ENCODE measurements around the gene RIMBP2.
"Not testable (repeated sequence)": the region's sequence is repeated elsewhere in the genome, so short reads cannot be mapped to it uniquely, and the experiment has no call there.

Gene RIMBP2
- 0 to 0.08 (median 0) reads per million in 4 donors for total RNA-seq

DNA sequence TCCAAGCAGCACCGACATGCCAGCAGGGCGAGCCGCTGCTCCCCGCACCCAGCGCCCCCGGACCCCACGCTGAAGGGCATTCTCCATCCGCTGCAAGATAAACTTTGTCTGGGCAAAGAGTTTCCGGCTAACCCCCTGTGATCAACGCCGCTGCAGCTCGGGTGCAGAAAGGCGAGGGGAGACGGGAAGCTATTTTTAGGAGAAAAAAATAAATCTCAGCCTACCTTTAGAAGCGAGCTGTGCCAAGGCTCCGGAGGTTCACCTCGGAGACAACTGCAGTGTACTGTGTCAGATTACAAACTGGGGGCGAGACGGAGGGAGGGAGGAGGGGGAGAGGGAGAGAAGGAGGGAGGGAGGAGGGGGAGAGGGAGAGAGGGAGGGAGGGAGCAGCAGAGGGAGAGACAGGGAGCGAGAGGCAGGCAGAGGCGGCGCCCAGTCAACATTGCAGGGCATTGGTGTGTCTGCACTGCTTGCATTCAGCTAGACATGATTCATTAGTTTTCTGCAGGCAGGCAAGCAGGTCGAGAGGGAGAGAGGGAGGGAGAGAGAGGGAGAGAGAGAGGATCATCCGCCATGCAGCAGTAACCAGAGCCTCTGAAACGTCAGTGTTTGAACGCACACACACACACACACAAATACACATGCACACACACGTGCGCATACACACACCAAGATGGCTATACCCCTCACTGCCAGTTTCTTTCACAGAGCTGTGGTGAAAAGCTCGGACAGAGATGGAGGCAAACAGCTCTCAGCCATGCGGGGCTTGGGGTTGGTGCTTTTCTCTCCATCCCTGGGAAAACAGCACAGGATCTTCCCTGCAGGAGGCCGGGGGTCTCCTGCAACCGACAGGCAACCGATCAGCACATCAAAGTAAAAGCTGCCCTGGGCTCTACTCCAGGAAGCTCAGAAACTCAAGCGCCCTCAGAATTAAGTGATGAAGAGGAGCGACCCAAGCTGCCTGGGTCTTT is at the start of gene RIMBP2:
Gene RIMBP2 (minus strand): TSS at position 302 of the 971 bp plus-strand sequence. CDS start 237,286 bp downstream, outside the sequence.
- DNase-seq, result no peak

- peak in 2 of 5 donors; percentile 4 to 8 for DNase-seq
Measured at GRCh38 chr12:130765186-130765659, 49.1 kb upstream of the RIMBP2 start.

DNA sequence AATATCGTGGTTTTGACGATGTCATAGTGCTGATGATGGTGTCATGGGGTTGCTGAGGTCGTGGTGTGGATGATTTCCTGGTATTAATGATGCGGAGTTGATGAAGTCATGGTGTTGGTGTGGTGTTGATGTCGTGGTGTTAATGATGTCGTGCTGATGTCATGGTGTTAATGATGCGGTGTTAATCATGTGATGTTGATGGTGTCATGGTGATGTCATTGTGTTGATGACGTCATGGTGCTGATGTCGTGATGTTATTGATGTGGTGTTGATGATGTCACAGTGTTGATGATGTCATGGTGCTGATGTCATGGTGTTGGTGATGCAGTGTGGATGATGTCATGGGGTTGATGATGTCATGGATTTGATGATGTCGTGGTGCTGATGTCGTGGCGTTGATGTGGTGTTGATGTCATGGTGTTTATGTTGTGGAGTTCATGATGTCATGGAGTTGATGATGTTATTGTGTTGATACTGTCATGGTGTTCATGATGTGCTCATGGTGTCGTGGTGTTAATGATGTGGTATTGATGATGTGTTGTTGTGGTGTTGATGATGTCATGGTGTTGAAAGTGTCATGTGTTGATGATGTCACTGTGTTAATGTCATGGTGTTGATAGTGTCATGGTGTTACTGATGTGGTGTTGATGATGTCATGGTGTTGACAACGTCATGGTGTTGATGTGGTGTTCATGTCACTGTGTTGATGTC is 48.5 kb upstream of the RIMBP2 start:
- peak in 2 of 5 donors; percentile 29 to 33 for DNase-seq

DNA sequence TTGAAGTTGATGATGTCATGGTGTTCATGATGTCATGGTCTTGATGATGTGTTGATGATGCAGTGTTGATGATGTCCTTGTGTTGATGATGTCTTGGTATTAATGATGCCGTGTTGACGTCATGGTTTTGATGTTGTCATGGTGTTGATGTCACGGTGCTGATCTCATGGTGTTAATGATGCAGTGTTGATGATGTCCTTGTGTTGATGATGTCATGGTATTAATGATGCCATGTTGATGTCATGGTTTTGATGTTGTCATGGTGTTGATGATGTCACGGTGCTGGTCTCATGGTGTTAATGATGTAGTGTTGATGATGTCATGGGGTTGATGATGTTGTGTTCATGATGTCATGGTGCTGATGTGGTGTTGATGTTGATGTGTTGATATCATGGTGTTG is 48.0 kb upstream of the RIMBP2 start:
- DNase-seq, result peak in 1 of 5 donors; percentile 22

DNA sequence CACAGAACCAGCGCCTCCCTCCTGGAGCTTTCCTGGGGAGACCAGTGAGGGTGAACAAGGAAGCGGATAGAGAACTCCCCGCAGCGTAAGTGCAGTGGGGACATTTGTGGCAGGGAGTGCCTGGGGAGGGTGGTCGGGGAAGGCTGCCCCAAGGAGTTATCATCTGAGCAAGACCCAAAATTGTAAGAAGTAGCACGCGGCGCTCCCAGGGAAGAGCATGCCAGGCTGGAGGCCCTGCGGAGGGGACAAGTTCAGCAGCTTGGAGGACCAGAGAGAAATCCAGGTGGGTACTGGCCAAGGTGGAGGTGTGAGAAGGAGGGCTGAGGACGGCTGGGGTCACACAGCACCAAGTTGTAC is 46.2 kb upstream of the RIMBP2 start:
- no peak for DNase-seq

DNA sequence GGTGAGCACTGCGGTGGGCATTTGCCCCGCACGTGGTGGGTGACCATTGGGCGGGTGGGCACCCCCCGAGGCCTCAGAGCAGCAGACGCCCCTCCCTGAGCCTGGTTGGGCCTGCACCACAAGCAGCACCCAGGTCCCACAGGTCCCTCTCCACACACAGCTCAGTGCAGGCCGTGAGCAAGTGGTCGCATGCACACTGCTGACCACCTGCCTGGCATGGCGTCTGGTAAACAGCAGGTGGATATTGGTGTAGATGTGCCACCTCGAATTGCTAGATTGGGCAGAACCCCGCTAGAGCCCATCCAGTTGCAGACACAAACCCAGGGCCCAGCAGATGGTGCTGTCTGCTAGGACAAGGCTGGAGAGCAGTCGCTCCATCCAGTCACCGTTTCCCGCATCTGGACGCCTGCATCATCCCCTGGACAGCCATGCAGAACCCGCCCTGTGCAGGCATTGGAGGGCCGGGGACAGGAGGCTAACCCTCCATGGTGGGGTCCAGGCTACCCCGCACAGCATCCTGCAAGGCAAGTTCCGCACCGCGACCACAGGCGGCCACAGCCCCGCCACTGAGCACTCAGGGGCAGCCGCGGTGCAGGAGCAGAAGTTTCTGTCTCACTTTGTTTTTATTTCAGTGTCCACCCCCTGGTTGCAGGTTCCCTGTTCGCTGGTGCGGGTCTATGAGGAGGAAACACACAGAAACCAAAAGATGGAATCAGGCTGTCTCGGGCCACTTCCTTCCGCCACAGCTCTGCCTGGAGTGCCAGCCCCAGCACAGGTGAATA is 45.6 kb upstream of the RIMBP2 start:
- DNase-seq, result peak; percentile 27 to 48 (median 36)

- no peak for DNase-seq
Measured at GRCh38 chr12:130754234-130754901, 38.3 kb upstream of the RIMBP2 start.

- no peak for DNase-seq
Measured at GRCh38 chr12:130752692-130753230, 36.7 kb upstream of the RIMBP2 start.

GRCh38 chr12:130752037-130752436 is 35.9 kb upstream of the RIMBP2 start:
- DNase-seq, result not testable (repeated sequence)

DNA sequence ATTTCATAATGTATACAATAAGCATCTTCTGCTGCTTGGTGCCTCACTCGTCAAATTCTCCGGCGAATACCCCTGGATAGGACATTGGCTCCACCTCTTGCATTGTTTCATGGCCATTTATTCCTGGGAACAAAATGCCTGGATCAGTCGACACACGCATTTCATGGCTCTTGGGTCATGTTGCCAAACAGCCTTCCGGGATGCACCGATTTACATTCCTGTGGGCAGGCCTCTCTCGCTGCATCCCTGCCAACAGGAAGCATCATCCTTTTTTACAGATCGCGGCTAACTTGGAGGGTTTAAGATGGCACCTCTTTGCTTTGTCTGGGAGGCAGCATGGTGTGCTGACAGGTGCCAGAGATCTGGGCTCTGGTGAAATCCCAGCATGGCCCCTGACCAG is 32.7 kb upstream of the RIMBP2 start:
- DNase-seq, result no peak

DNA sequence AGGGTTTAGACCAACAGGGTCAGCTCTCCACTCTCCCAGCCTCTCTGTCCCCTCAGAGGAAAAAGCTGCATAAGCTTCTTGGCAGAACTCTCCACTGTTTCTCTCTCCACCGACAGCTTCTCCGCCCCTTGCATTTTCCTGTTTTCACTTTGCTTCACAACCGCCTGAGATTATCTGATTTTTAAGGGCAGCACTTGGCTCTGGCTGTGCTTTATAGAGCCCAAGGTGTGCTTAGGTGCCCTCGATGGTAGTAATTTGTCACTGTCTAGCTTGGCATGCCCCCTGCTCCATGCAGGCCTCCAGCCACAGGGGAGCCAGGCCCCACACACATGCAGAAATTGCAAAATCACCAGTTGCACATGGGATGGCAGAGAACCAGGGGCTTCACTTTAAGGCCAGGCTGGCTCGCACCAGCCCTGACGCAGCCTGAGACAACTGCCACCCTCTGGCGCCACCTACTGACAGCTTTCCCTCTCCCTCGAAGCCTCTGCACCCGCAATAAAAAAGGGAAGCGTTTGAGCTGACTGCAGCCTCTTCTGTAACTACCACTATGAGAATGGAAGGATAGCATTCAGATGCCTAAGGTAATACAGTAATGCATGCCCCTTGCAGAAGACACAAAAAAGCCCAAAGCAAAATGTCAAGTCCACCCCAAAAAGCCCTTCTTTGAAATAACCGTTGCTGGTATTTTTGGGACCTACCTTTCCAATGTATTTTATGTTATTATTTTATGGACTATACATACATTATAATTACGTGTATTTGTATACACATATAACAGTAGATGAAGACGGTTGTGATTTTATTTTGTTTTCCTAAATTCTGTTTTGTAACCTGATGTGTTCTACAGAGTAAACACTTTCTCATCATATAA is 32.0 kb upstream of the RIMBP2 start:
- DNase-seq, result peak in 4 of 5 donors; percentile 42 to 60 (median 43)

DNA sequence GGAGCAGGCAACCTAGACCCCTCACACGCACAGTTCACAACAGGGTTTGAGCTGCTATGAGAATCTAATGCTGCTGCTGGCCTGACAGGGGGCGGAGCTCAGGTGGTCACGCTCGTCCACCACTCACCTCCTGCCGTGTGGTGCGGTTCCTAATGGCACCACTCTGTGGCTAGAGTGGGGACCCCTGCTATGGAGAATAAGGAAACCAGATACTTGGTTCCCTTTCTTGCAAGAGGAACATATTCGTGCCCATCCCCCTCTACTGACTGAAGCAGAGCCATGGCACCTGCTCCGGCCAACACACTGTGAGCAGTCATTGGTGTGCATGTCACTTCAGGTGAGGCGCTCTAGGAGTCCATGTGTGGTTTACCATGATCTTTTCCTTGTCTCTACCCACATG is 30.4 kb upstream of the RIMBP2 start:
- DNase-seq, result no peak

GRCh38 chr12:130745921-130746320 is 29.8 kb upstream of the RIMBP2 start:
- no peak for DNase-seq

- DNase-seq, result no peak
Measured at GRCh38 chr12:130744274-130744673, 28.2 kb upstream of the RIMBP2 start.

DNA sequence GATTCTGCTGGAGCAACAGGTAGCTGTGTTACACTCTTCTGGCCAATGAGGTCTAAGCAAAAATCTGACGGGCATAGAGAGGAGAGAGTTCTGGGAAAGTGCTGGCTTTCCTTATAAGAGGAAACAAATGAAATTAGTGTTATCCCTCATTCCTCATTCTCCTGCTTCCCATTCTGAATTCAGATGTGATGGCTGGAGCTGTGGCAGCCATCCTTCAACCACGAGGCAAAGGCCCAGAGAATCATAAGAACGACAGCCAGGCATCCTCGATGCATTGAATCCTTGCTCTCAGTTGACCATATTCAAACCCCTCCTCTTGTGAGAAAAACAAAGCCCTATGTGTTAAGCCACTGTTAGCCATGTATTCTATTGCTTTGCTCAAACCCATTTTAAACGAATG is 27.5 kb upstream of the RIMBP2 start:
- DNase-seq, result no peak

DNA sequence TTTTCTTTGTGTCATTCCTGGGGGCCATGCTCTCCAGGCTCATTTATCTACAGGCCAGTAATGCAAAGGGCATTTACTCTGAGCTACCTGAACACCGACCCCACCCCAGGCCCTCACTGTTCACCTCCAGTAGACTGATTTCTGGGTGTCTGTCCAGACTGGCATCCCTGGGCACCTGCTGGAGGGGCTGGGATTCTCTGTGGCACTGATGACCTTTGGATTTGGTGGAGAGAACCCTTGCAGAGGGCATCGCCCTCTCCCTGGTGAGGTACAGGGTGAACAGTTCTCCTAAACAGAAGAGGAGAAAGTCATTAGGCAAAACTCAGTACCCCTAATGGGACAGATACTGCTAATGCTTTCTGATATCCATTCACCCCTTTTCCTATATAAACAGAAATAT is 27.1 kb upstream of the RIMBP2 start:
- no peak for DNase-seq

- DNase-seq, result no peak
Measured at GRCh38 chr12:130742716-130743115, 26.6 kb upstream of the RIMBP2 start.

GRCh38 chr12:130742112-130742511 is 26.0 kb upstream of the RIMBP2 start:
- DNase-seq, result no peak

GRCh38 chr12:130739571-130739970 is 23.5 kb upstream of the RIMBP2 start:
- DNase-seq, result no peak

DNA sequence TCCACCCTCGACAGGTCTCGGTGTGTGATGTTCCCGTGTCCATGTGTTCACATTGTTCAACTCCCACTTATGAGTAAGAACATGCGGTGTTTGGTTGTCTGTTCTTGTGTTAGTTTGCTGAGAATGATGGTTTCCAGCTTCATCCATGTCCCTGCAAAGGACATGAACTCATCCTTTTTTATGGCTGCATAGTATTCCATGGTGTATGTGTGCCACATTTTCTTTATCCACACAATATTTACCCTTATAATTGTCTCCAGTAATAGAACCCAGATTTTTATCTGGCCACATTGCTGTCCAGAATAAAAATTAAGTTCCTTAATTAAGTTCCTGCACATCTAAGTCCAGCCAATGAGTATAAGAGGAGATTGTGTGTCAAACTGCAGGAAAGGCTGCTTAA is 22.3 kb upstream of the RIMBP2 start:
- not testable (repeated sequence) for DNase-seq

GRCh38 chr12:130737731-130738130 is 21.6 kb upstream of the RIMBP2 start:
- no peak for DNase-seq

Measured in T-helper 1 cell (primary cell).